AG04449 (cell line): Measurements from ENCODE around the gene ZBTB33.

Experiments
- CTCF ChIA-PET: fragments of 350-600 bp; formaldehyde crosslinking; extraction: SDS; loops from one replicate; lab custom pipeline; 2021; ENCODE audit warnings: antibody characterized with exemption; lab: Yijun Ruan, JAX
- POLR2A ChIA-PET: fragments of 400-600, 350-600 bp; formaldehyde crosslinking; extraction: SDS; loops from one replicate; lab custom pipeline; 2020; ENCODE audit warnings: antibody characterized with exemption, inconsistent platforms; lab: Yijun Ruan, JAX
- DNase-seq: peaks from one replicate; pipeline ENCODE4 v3.0.0-alpha.2; 2010; ENCODE audit warnings: low read depth, low spot score
- H3K4me3 ChIP-seq: 2 replicates; pipeline ENCODE4 v1.5.1; 2011; ENCODE audit warnings: low read depth, mild to moderate bottlenecking, control low read depth, low read length
- TF ChIP-seq, protein P1 (sequence below): IDR thresholded peaks from one replicate; pipeline ENCODE4 v1.5.1; 2011; ENCODE audit warnings: mild to moderate bottlenecking, moderate library complexity, low read length, control low read depth, inconsistent platforms; ENCODE audit not compliant: insufficient read depth; ENCODE audit errors: missing control alignments

The ZBTB33 gene

GRCh38 chrX:120306630-120307029 is 56.0 kb downstream of the ZBTB33 start:
- no peak for DNase-seq
- TF ChIP-seq, protein P1, sequence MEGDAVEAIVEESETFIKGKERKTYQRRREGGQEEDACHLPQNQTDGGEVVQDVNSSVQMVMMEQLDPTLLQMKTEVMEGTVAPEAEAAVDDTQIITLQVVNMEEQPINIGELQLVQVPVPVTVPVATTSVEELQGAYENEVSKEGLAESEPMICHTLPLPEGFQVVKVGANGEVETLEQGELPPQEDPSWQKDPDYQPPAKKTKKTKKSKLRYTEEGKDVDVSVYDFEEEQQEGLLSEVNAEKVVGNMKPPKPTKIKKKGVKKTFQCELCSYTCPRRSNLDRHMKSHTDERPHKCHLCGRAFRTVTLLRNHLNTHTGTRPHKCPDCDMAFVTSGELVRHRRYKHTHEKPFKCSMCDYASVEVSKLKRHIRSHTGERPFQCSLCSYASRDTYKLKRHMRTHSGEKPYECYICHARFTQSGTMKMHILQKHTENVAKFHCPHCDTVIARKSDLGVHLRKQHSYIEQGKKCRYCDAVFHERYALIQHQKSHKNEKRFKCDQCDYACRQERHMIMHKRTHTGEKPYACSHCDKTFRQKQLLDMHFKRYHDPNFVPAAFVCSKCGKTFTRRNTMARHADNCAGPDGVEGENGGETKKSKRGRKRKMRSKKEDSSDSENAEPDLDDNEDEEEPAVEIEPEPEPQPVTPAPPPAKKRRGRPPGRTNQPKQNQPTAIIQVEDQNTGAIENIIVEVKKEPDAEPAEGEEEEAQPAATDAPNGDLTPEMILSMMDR, result no peak
- POLR2A ChIA-PET, result no interaction called here
- no peak overlapping the region for H3K4me3 ChIP-seq
- CTCF ChIA-PET, result no interaction called here
